ENCODE results near the gene SLC16A8. TPM values are rescaled to one million over a fixed set of nuclear protein-coding genes. Genes with fewer than 3 reads are reported as not detected.
"Not testable (repeated sequence)": the region's sequence is repeated elsewhere in the genome, so short reads cannot be mapped to it uniquely, and the experiment has no call there.

The SLC16A8 gene
- total and polyA plus RNA-seq, 12 donors = 0.30 to 1.3 (median 0.53) TPM; not detected in 4

- DNase-seq = no peak
- Histone ChIP-seq H3K27ac (no peak overlapping the region), H3K4me1 (replicated peaks in 1 of 2) (no peaks in the 10 kb centered on the region), H3K9me3 (replicated peaks in 1 of 3) (no peaks in the 10 kb centered on the region), H3K36me3 (replicated peaks in 1 of 2) (no peaks in the 10 kb centered on the region), H3K4me3 (no peak overlapping the region), H3K27me3 (no peaks in the 10 kb centered on the region)
- intact Hi-C loops (cut with DNase I) = no loop called here
- WGBS, 4 donors = 68 to 84% (median 76%) methylated on average over 19 to 20 of the region's 20 CpGs
- TF ChIP-seq POLR2A (IDR thresholded peaks at IDR 0.05) = no peak
- TF ChIP-seq CTCF (IDR thresholded peaks at IDR 0.05) = no peak
Measured at GRCh38 chr22:38040953-38041759, 42.8 kb downstream of the SLC16A8 start.

- 74 to 78% (median 76%) methylated on average over 34 to 46 of the region's 46 CpGs for WGBS, 4 donors
- H3K4me3 ChIP-seq = no peak overlapping the region
- no peaks in the 10 kb centered on the region for H3K36me3 ChIP-seq (replicated peaks in 1 of 2)
- no peaks in the 10 kb centered on the region for H3K9me3 ChIP-seq (replicated peaks in 1 of 3)
- TF ChIP-seq CTCF (IDR thresholded peaks at IDR 0.05) (no peak), POLR2A (IDR thresholded peaks at IDR 0.05) (no peak)
- H3K4me1 ChIP-seq (replicated peaks in 1 of 2) = peaks cover 8 to 10% of the 10 kb centered on the region in 2 donors
- intact Hi-C loops (cut with DNase I) = no loop called here
- no peaks in the 10 kb centered on the region for H3K27me3 ChIP-seq
- DNase-seq = no peak
- H3K27ac ChIP-seq = peak overlapping the region in 2 of 5 donors; percentile 26 to 49
Measured at GRCh38 chr22:38038890-38039812, 44.8 kb downstream of the SLC16A8 start.

GRCh38 chr22:38038426-38038825 lies 45.6 kb downstream of the SLC16A8 start:
- Histone ChIP-seq H3K4me1 (replicated peaks in 1 of 2) (peaks cover 14 to 18% of the 10 kb centered on the region in 2 donors), H3K9me3 (replicated peaks in 1 of 3) (no peaks in the 10 kb centered on the region), H3K27ac (no peak overlapping the region), H3K27me3 (no peaks in the 10 kb centered on the region), H3K4me3 (no peak overlapping the region), H3K36me3 (replicated peaks in 1 of 2) (no peaks in the 10 kb centered on the region)
- WGBS, 4 donors = 87 to 95% (median 93%) methylated on average over 13 to 23 of the region's 23 CpGs
- TF ChIP-seq POLR2A (IDR thresholded peaks at IDR 0.05) = no peak
- no peak for TF ChIP-seq CTCF (IDR thresholded peaks at IDR 0.05)
- no peak for DNase-seq
- intact Hi-C loops (cut with DNase I) = no loop called here

GRCh38 chr22:38037367-38038150 lies 46.4 kb downstream of the SLC16A8 start:
- peaks cover 16 to 20% of the 10 kb centered on the region in 2 donors for H3K4me1 ChIP-seq (replicated peaks in 1 of 2)
- H3K9me3 ChIP-seq (replicated peaks in 1 of 3); H3K27me3 ChIP-seq; DNase-seq; H3K27ac ChIP-seq; H3K36me3 ChIP-seq (replicated peaks in 1 of 2); intact Hi-C loops (cut with DNase I); H3K4me3 ChIP-seq: not testable (repeated sequence)
- 85 to 91% (median 89%) methylated on average over 13 of the region's 13 CpGs for WGBS, 4 donors

All from adrenal gland (tissue), 12 donors.